Choroid plexus epithelial cell (primary cell): Measurements from ENCODE around the gene CFAP73.
"Not testable (repeated sequence)": the region's sequence is repeated elsewhere in the genome, so short reads cannot be mapped to it uniquely, and the experiment has no call there.

Experiments
- DNase-seq: peaks from one replicate; pipeline ENCODE4 v3.0.0-alpha.2; 2010; ENCODE audit warnings: low read depth
- H3K4me3 ChIP-seq: 2 replicates; pipeline ENCODE4 v1.5.1; 2011; ENCODE audit warnings: low read depth, mild to moderate bottlenecking, control low read depth, low read length, moderate library complexity
- TF ChIP-seq, protein P1 (sequence below): conservative IDR thresholded peaks from 2 replicates; pipeline ENCODE4 v1.5.1; 2011; ENCODE audit warnings: low read depth, mild to moderate bottlenecking, control low read depth, inconsistent platforms, low read length, moderate library complexity

CFAP73 gene

GRCh38 chr12:113203852-113204760 is 54.6 kb downstream of the CFAP73 start:
- TF ChIP-seq, protein P1, sequence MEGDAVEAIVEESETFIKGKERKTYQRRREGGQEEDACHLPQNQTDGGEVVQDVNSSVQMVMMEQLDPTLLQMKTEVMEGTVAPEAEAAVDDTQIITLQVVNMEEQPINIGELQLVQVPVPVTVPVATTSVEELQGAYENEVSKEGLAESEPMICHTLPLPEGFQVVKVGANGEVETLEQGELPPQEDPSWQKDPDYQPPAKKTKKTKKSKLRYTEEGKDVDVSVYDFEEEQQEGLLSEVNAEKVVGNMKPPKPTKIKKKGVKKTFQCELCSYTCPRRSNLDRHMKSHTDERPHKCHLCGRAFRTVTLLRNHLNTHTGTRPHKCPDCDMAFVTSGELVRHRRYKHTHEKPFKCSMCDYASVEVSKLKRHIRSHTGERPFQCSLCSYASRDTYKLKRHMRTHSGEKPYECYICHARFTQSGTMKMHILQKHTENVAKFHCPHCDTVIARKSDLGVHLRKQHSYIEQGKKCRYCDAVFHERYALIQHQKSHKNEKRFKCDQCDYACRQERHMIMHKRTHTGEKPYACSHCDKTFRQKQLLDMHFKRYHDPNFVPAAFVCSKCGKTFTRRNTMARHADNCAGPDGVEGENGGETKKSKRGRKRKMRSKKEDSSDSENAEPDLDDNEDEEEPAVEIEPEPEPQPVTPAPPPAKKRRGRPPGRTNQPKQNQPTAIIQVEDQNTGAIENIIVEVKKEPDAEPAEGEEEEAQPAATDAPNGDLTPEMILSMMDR: no peak
- DNase-seq: peak; percentile 42
- no peak overlapping the region for H3K4me3 ChIP-seq

DNA sequence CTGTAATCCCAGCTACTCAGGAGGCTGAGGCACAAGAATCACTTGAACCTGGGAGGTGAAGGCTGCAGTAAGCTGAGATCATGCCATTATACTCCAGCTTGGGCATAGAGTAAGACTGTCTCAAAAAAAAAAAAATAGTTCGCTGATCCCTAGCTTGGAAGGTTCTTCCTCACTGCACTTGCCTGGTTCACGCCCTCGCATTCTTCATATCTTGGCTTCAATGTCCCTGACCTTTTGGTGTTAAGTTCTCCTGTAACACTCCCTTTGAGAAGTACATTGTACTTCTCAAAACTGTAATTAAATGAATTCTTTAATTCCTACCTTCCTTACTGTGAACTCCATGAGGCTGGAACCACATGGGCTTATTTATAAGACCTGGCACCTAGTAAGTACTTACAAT is 55.3 kb downstream of the CFAP73 start:
- DNase-seq: peak; percentile 26
- H3K4me3 ChIP-seq: no peak overlapping the region
- TF ChIP-seq, protein P1: no peak

GRCh38 chr12:113206802-113207201 is 57.3 kb downstream of the CFAP73 start:
- H3K4me3 ChIP-seq: not testable (repeated sequence)

DNA sequence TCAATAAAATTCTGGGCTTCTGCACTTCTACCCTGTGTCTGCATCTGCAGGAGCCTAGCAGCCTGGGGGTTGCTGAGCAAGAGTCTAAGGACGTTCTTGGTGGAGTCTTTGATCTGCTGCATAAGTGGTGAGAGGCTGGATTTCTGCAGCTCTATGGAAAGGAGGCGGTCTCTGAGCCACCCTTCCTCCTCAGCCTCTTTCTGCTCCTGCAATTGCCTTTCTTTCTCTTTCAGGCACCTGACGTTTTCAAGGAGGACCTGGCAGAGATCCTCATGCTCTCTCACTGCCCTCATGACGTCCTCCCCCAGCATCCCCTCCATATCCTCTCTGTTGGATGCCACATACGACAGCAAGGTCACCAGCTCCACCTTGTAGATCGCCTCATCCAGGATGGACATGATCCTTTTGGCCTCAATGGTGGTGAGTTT is 58.1 kb downstream of the CFAP73 start:
- no peak overlapping the region for H3K4me3 ChIP-seq
- peak; percentile 37 for DNase-seq

More at GRCh38 chr12:113206802-113207201, 57.3 kb downstream of the CFAP73 start:
- DNase-seq: not testable (repeated sequence)

DNA sequence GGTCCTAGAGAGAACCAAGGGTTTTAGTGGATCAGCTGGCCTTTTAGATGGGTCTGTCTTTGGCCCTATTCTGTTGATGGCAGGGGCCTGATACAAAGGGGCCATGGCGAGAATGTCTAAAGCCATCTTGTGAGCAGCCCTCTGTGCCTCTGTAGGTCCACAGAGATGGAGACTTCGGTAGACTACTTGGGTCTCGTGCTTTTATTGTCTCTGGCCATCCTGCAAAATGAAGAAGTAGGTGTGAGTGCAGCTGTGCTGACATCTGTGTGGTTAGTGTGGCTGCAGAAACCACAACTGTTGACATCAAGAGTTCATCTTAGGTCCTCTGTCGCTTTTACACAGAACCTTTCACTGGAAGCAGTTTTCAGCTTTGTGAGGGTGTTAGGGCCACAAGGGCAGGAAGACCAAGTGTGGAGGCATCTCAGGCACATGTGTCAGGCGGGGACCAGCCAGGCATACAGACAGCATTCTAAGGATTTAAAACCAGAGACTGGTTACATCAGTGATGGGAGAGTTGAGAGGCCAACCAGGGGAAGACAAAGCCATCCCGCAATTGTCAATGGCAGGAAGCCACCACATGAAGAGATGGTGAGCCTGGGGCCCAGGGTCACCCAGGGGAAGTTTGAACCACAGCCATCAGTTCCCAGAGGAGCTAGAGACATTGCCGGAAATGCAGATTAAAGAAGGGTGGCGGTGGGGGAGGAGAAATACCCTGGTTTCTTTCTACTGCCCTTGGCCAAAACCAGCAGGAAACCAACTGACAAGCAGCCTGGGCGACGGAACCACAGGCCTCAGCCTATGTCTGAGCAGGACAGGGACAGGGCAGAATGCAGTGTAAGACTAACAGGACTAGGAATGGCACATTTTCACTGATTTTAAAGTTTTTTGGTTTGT is 58.8 kb downstream of the CFAP73 start:
- no peak overlapping the region for H3K4me3 ChIP-seq
- TF ChIP-seq, protein P1: no peak
- peak; percentile 51 for DNase-seq

More for the DNA sequence above, 58.1 kb downstream of the CFAP73 start:
- TF ChIP-seq, protein P1: no peak
